Activated CD8-positive, alpha-beta memory T cell treated with anti-CD3 and anti-CD28 coated beads, Interleukin-2, amount 50 U/mL, for 1 hour (primary cell): Measurements from ENCODE around the gene JMJD7.

ENCODE experiments used
- DNase-seq: peaks from one replicate; pipeline ENCODE4 v3.0.0-alpha.2; 2020; ENCODE audit errors: extremely low read depth

Gene JMJD7

DNA sequence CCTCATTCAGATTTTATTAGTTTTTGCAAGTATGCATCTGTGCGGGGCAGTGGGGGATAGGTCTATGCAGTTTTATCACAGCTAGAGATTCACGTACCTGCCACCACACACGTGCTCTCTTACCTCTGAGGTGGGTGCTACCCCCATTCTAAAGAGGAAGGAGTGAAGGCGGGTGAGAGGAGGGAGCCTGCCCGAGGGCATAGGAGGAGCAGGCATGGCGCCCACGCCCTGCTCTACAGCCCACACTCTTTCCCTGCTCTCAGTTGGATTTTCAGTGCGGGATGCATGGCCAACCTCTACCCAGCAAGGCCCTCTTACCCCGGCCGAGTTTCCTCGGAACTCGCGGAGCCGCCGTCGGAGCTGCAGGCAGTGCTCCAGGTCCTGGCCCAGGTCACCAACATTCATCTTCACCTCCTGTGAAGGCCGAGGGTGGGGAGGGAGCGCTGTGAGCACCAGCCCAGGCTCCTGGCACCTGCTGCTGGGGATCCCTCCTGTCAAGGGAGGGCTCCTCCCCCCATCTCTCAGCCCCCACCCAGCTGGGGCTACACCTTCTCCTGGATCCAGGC lies 37.7 kb downstream of the JMJD7 start:
- DNase-seq, result no peak

GRCh38 chr15:41866263-41866703 lies 38.4 kb downstream of the JMJD7 start:
- no peak for DNase-seq

DNA sequence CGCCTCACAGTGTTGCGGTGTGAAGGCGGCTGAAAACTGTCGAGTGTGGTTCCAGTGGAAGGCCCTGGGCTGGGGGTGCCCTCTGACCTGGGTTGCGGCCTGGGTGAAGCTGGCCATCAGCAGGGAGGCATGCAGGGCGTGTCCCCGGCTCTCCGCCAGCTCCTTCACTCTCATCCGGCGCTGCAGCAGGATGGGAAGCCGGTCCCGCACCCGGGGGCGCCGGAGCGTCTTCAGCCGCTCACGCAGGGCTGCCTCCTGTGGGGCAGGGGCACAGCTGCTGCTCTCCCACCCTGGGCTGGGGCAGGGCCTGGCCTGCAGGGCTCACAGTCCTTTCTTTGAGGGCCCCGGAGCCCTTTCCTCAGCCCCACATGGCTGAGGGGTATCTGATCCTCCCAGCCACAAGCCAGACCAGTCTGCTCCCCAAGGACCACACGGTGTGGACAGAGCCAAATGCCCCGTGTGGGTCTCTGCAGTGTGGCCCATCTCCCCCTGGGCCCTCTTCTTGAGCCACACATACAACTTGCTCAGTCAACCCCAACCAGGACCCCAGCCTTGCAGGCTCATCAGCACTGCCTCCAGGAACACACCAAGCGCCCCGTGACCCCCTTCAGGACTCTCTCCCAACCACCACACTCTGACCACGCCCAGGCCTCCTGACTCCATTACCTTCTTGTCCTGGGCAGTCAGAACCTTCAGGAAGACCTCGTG lies 39.1 kb downstream of the JMJD7 start:
- no peak for DNase-seq

DNA sequence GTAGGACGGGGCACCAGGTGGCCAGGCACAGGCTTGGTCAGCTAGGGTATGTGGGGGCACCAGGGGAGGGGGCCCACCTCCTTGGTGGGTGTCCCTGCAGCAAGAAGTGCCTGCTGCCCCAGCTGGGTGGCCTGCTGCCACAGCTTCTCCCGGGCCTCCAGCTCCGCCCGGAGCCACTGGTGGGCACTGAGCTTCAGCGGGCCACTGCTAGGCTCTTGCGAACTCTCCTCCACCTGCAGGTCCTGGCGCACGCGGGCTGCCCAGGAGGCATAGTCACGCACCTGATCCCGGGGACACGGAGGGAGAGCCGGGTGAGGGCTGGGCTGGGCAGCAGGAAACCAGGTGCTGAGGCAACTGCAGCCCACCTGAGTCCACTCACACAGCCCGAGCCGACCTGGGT lies 40.4 kb downstream of the JMJD7 start:
- DNase-seq, result no peak

DNA sequence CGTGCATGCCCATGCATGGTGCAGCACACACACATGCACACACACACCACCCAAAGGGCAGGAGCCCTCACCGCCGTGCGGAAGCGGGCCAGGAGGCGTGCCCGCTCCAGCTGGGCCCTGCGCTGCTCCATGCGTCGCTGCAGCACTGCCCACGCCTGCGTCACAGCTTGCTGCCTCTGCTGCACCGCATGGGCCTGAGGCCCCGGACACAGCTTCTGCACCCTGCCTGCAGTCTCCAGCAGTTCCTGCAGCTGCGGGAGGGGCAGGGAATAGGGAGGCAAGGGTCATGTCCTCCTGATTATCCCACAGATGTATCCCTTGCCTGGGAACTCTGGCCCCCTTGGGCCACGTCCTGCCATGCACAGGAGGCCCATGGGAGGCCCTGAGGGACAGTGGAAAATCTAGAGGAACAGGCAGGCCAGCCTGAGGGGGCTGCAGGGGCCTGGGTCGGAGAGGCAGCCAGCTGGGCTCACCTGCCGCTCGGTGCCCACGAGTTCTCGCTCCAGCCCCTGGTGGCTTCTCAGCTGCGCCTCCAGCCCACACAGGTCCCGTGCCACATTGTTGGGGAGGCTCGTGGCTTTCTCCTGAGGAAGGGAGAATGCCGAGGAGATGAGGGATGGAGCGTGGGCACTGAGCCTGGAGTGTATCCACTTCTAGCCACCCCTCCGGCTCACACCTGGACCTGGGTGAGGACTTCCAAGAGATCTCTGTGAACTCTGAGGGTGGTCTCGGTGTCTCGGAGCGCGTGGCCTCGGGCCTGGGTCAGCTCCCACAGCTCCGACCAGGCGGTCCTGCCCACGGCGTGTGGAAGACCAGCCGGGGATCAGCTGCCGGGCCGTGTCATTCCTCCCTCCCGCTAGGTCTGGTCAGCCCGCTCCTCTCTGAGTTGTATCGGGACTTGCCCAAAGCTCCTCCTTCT lies 42.1 kb downstream of the JMJD7 start:
- no peak for DNase-seq

DNA sequence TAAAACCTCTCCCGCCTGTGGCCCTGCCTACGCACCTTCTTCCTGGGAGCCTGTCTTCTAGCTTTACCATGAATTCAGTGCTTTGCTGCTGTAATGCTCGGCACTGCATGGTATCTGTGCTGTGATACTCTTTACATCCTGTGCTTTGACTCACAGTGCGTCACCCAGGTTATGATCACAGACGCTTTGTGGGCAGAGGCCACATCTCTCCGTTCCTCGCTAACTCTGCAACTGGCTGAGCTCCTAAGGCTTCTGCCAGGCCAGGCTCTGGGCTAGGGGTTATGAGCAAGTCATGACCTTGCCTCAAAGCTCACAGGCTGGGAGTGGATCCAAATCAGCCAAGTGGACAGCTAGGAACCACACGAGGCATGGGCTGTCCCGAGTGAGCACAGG lies 42.8 kb downstream of the JMJD7 start:
- DNase-seq, result peak; percentile 29

- DNase-seq, result no peak
These were observed 43.4 kb downstream of the JMJD7 start for GRCh38 chr15:41871175-41871905.

GRCh38 chr15:41872166-41872747 lies 44.4 kb downstream of the JMJD7 start:
- no peak for DNase-seq

- no peak for DNase-seq
These were observed 45.8 kb downstream of the JMJD7 start for GRCh38 chr15:41873711-41874110.

GRCh38 chr15:41874736-41875135 lies 46.8 kb downstream of the JMJD7 start:
- no peak for DNase-seq

DNA sequence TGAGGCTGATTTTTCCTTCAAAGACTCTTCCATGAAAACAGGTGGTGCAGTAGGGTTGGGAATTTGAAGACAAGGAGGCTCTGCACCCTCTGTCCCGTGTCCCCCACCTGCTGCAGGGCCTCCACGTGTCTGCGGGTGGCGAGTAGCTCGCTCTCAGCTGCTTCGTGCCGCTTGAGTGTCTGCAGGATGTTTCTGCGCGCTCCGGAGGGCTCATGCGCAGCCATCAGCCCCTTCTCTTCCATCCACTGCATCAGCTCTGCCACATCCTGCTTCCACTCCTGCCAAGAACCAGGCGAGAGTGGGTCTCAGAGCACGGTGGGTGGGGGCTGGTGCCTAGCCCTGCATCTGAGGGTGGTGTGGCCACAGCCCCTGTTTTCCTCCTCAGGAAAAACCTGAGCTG lies 48.1 kb downstream of the JMJD7 start:
- no peak for DNase-seq

- DNase-seq, result no peak
These were observed 48.8 kb downstream of the JMJD7 start for GRCh38 chr15:41876689-41877088.

- DNase-seq, result no peak
These were observed 49.9 kb downstream of the JMJD7 start for GRCh38 chr15:41877631-41878354.

- no peak for DNase-seq
These were observed 50.4 kb downstream of the JMJD7 start for GRCh38 chr15:41878355-41878699.

GRCh38 chr15:41879321-41879845 lies 51.5 kb downstream of the JMJD7 start:
- DNase-seq, result no peak

GRCh38 chr15:41880156-41880877 lies 52.4 kb downstream of the JMJD7 start:
- no peak for DNase-seq

- DNase-seq, result no peak
These were observed 53.2 kb downstream of the JMJD7 start for GRCh38 chr15:41881086-41881485.

GRCh38 chr15:41881550-41881919 lies 53.6 kb downstream of the JMJD7 start:
- DNase-seq, result no peak

DNA sequence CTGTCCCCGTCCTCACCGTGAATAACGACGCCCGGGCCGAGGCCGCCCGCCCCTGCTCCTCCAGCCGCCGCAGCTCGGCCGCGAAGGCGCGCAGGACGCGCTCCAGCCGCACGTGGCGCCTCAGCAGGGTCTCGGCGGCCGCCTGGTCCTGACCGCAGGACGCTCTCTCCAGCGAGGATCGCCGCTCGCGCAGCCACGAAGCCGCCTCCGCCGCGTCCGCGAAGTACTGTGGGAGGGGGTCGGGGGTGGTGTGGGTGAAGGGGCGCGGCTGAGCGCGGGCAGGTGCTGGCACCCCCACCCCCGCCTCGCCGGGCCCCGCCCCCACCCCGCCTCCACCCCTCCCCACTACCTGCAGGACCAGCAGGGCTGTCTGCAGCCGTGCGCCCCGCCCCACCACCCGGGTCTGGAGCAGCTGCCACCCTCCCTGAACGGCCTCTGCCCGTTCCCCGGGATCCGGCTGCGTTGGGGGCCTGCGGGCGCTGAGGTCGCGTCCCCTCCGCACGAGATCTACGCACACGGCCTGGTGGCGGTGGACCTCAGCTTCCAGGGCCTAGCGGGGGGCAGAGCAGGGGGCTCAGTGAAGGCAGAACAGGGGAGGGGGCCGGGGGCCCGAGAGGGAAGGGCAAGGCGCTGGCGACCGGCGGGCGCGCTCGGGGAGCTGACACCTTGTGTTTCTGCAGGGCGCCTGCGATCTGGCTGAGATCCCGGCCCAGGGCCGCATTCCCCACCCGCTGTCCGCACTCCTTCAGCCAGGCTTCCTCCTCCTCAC lies 54.2 kb downstream of the JMJD7 start:
- DNase-seq, result no peak
